Breast epithelium (tissue), 4 donors: Measurements from ENCODE around the gene GNLY. TPM values are rescaled to one million over a fixed set of nuclear protein-coding genes. Genes with fewer than 3 reads are reported as not detected.

Experiments used
- DNase-seq, 2 donors: peaks; one replicate each; pipeline ENCODE4 v3.0.0-alpha.2; 2019; ENCODE audit warnings: low spot score in 2 of 2
- H3K27ac ChIP-seq, 2 donors: fragments of 200-600 bp; sonication (generic) in 1 of 2; one replicate each; pipeline ENCODE4 v1.5.1; 2016 to 2019; ENCODE audit warnings: mild to moderate bottlenecking in 1 of 2
- H3K27me3 ChIP-seq, 2 donors: fragments of 200-600 bp; sonication (generic) in 1 of 2; one replicate each; pipeline versions ENCODE4 v1.5.1 to v1.6.0; 2017 to 2019; ENCODE audit warnings: control low read depth in 1 of 2, mild to moderate bottlenecking in 1 of 2
- H3K36me3 ChIP-seq: fragments of 200-600 bp; one replicate; pipeline ENCODE4 v1.5.1; 2019
- H3K4me1 ChIP-seq, 2 donors: fragments of 200-600 bp; sonication (generic); one replicate each; pipeline ENCODE4 v1.5.1; 2016 to 2019; ENCODE audit warnings: control low read depth in 1 of 2
- H3K4me3 ChIP-seq, 3 donors: fragments of 200-600 bp; sonication (generic); 1 replicate in 2 of 3; 2 replicates in 1 of 3; pipeline ENCODE4 v1.5.1; 2016 to 2019; ENCODE audit warnings: mild to moderate bottlenecking in 3 of 3, moderate library complexity in 2 of 3
- H3K9me3 ChIP-seq, 2 donors: fragments of 200-600 bp; sonication (generic) in 1 of 2; one replicate each; pipeline ENCODE4 v1.5.1; 2016 to 2019; ENCODE audit warnings: control low read depth in 1 of 2
- CTCF ChIP-seq, 3 donors: fragments of 450-650 bp; IDR thresholded peaks; one replicate each; pipeline ENCODE4 v1.5.1; 2016 to 2017; ENCODE audit warnings: antibody characterized with exemption in 3 of 3, mild to moderate bottlenecking in 3 of 3, moderate library complexity in 3 of 3
- POLR2A ChIP-seq: fragments of 450-650 bp; IDR thresholded peaks from one replicate; pipeline ENCODE4 v1.6.1; 2016; ENCODE audit warnings: antibody characterized with exemption, mild to moderate bottlenecking, moderate library complexity
- POLR2AphosphoS5 ChIP-seq, 3 donors: sonication (generic); formaldehyde crosslinking; IDR thresholded peaks; one replicate each; pipeline ENCODE4 v1.6.1; 2017; ENCODE audit warnings: antibody characterized with exemption in 3 of 3
- intact Hi-C: fragments of 100-400 bp; cut with DNase I; formaldehyde crosslinking; loops from one replicate; pipeline ENCODE4 v1.15.1; 2023; ENCODE audit warnings: low total_unique reads
- total RNA-seq, 3 donors: library from RNA; depleted of rRNA; stranded (reverse); fragments of >200 nt; gene quantifications; one replicate each; pipeline ENCODE4 v1.1.0, GENCODE V29; 2016

Gene GNLY
- total RNA-seq, 3 donors from 2014 or later: 2.0 to 2.6 (median 2.1) TPM

- H3K4me1 ChIP-seq: no peaks in the 10 kb centered on the region
- no peaks in the 10 kb centered on the region for H3K9me3 ChIP-seq
- intact Hi-C loops: no loop called here
- H3K27ac ChIP-seq: peak overlapping the region in 1 of 2 donors; percentile 71
- H3K4me3 ChIP-seq: no peak overlapping the region
- H3K27me3 ChIP-seq: no peaks in the 10 kb centered on the region
- no peak for TF ChIP-seq POLR2AphosphoS5 (IDR thresholded peaks at IDR 0.05)
- no peak for TF ChIP-seq POLR2A
- TF ChIP-seq CTCF (IDR thresholded peaks at IDR 0.05): no peak
- DNase-seq: no peak
- no peaks in the 10 kb centered on the region for H3K36me3 ChIP-seq
Observed at GRCh38 chr2:85661139-85661858, 32.9 kb upstream of the GNLY start.

GRCh38 chr2:85662899-85663593 is 31.1 kb upstream of the GNLY start:
- intact Hi-C loops: no loop called here
- no peaks in the 10 kb centered on the region for H3K27me3 ChIP-seq
- H3K4me3 ChIP-seq: no peak overlapping the region
- peak overlapping the region in 1 of 2 donors; percentile 7 for H3K27ac ChIP-seq
- TF ChIP-seq POLR2AphosphoS5 (IDR thresholded peaks at IDR 0.05): no peak
- TF ChIP-seq CTCF (IDR thresholded peaks at IDR 0.05): no peak
- no peak for TF ChIP-seq POLR2A
- no peaks in the 10 kb centered on the region for H3K9me3 ChIP-seq
- H3K36me3 ChIP-seq: no peaks in the 10 kb centered on the region
- no peak for DNase-seq
- no peaks in the 10 kb centered on the region for H3K4me1 ChIP-seq

- Histone ChIP-seq H3K27ac (peak overlapping the region in 1 of 2 donors; percentile 7), H3K27me3 (no peaks in the 10 kb centered on the region), H3K9me3 (no peaks in the 10 kb centered on the region), H3K4me3 (no peak overlapping the region), H3K36me3 (no peaks in the 10 kb centered on the region), H3K4me1 (no peaks in the 10 kb centered on the region)
- TF ChIP-seq POLR2A (no peak), CTCF (IDR thresholded peaks at IDR 0.05) (no peak), POLR2AphosphoS5 (IDR thresholded peaks at IDR 0.05) (no peak)
- no peak for DNase-seq
- intact Hi-C loops: no loop called here
Observed at GRCh38 chr2:85663594-85664565, 30.3 kb upstream of the GNLY start.

- Histone ChIP-seq H3K27me3 (no peaks in the 10 kb centered on the region), H3K4me1 (no peaks in the 10 kb centered on the region), H3K27ac (no peak overlapping the region), H3K36me3 (no peaks in the 10 kb centered on the region), H3K9me3 (no peaks in the 10 kb centered on the region), H3K4me3 (no peak overlapping the region)
- no peak for DNase-seq
- TF ChIP-seq CTCF (IDR thresholded peaks at IDR 0.05) (no peak), POLR2A (no peak), POLR2AphosphoS5 (IDR thresholded peaks at IDR 0.05) (no peak)
- intact Hi-C loops: no loop called here
Observed at GRCh38 chr2:85665264-85665937, 28.8 kb upstream of the GNLY start.
